WTC11 (cell line): ENCODE results near the gene GADL1.

Source experiments
- CTCF ChIP-seq: fragments of 200-600 bp; IDR thresholded peaks from 2 replicates; pipeline ENCODE4 v1.8.0; 2022; ENCODE audit warnings: antibody characterized with exemption
- GRHL2 ChIP-seq: fragments of 250-450 bp; sonication (Bioruptor Pico); IDR thresholded peaks from 2 replicates; pipeline ENCODE4 v1.8.0; 2022; ENCODE audit warnings: mild to moderate bottlenecking, moderate library complexity; ENCODE audit not compliant: insufficient replicate concordance, severe bottlenecking
- MXD4 ChIP-seq: fragments of 250-450 bp; sonication (Bioruptor Pico); IDR thresholded peaks from 2 replicates; pipeline ENCODE4 v1.8.0; 2021; ENCODE audit warnings: mild to moderate bottlenecking, moderate library complexity, borderline replicate concordance
- PREB ChIP-seq: sonication (generic); formaldehyde crosslinking; IDR thresholded peaks from 2 replicates; pipeline ENCODE4 v1.8.1; 2022; ENCODE audit warnings: mild to moderate bottlenecking, missing genetic modification reagents, moderate library complexity, borderline replicate concordance
- ZNF532 ChIP-seq: fragments of 250-450 bp; sonication (Bioruptor Pico); IDR thresholded peaks from 2 replicates; pipeline ENCODE4 v1.9.0; 2021; ENCODE audit warnings: mild to moderate bottlenecking, borderline replicate concordance

DNA sequence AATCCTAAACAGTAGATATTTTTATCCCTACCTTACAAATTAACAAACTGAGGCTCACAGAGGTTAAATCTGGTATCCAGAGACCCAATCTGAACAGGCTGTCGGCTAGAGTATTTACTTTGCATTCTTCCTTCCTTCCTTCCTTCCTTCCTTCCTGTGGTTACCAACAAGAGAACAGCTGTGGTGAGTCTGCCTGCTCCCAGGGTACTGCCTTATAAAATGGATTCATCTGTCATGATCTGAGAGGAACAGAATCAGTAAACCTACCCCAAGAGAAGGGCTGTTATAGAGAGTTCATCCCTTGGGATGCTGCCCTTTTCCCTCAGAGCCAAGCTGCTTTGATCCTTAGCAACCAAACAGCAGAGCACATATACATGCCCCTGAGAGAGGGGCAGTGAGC, 3.6 kb downstream of the GADL1 start:
- TF ChIP-seq GRHL2 (CRISPR knock-in tag) (no peak), MXD4 (CRISPR knock-in tag) (no peak), ZNF532 (CRISPR knock-in tag) (no peak), CTCF (no peak), PREB (no peak)
